Smooth muscle cell of the brain vasculature (primary cell): Measurements from ENCODE around the gene RNF145.

ENCODE experiments used
- DNase-seq: peaks from one replicate; pipeline ENCODE4 v3.0.0-alpha.2; 2012; ENCODE audit warnings: low read depth, low spot score

RNF145 gene

GRCh38 chr5:159218595-159219023 lies 9.3 kb upstream of the RNF145 start:
- DNase-seq = no peak

GRCh38 chr5:159217236-159217635 lies 7.9 kb upstream of the RNF145 start:
- DNase-seq = no peak

GRCh38 chr5:159216454-159216853 lies 7.1 kb upstream of the RNF145 start:
- no peak for DNase-seq

GRCh38 chr5:159215886-159216285 lies 6.5 kb upstream of the RNF145 start:
- DNase-seq = no peak

GRCh38 chr5:159214486-159215271 lies 5.3 kb upstream of the RNF145 start:
- DNase-seq = no peak

- no peak for DNase-seq
These were observed 3.5 kb upstream of the RNF145 start for GRCh38 chr5:159212657-159213462.

- no peak for DNase-seq
These were observed 2.4 kb upstream of the RNF145 start for GRCh38 chr5:159211729-159212174.

- DNase-seq = no peak
These were observed 1.5 kb upstream of the RNF145 start for GRCh38 chr5:159210846-159211245.

- no peak for DNase-seq
These were observed 883 bp upstream of the RNF145 start for GRCh38 chr5:159210210-159210661.

GRCh38 chr5:159208514-159209437 lies 577 bp downstream of the RNF145 start:
- DNase-seq = no peak

- no peak for DNase-seq
These were observed 1.5 kb downstream of the RNF145 start for GRCh38 chr5:159207686-159208513.

- no peak for DNase-seq
These were observed 2.1 kb downstream of the RNF145 start for GRCh38 chr5:159207222-159207685.

GRCh38 chr5:159206818-159207217 lies 2.5 kb downstream of the RNF145 start:
- no peak for DNase-seq

- DNase-seq = no peak
These were observed 3.0 kb downstream of the RNF145 start for GRCh38 chr5:159206368-159206767.

GRCh38 chr5:159203351-159203750 lies 6.0 kb downstream of the RNF145 start:
- no peak for DNase-seq

- no peak for DNase-seq
These were observed 7.2 kb downstream of the RNF145 start for GRCh38 chr5:159202151-159202550.

GRCh38 chr5:159199780-159200179 lies 9.6 kb downstream of the RNF145 start:
- no peak for DNase-seq

GRCh38 chr5:159199225-159199624 lies 10.1 kb downstream of the RNF145 start:
- DNase-seq = no peak

GRCh38 chr5:159198063-159199036 lies 11.0 kb downstream of the RNF145 start:
- no peak for DNase-seq
